HS-5 (cell line): Measurements from ENCODE around the gene RERE.
"Not testable (repeated sequence)": the region's sequence is repeated elsewhere in the genome, so short reads cannot be mapped to it uniquely, and the experiment has no call there.

ENCODE experiments used
- DNase-seq: peaks from one replicate; pipeline ENCODE4 v3.0.0-alpha.2; 2012; ENCODE audit warnings: low read depth

The RERE gene

GRCh38 chr1:8841395-8841794 is 24.0 kb upstream of the RERE start:
- no peak for DNase-seq

- DNase-seq = no peak
Observed at GRCh38 chr1:8839990-8840389, 22.6 kb upstream of the RERE start.

- DNase-seq = no peak
Observed at GRCh38 chr1:8835941-8836643, 18.7 kb upstream of the RERE start.

GRCh38 chr1:8831340-8831739 is 13.9 kb upstream of the RERE start:
- no peak for DNase-seq

- DNase-seq = not testable (repeated sequence)
Observed at GRCh38 chr1:8830732-8831131, 13.3 kb upstream of the RERE start.

GRCh38 chr1:8825985-8826481 is 8.6 kb upstream of the RERE start:
- peak; percentile 90 for DNase-seq

- DNase-seq = no peak
Observed at GRCh38 chr1:8823295-8823664, 5.8 kb upstream of the RERE start.

- DNase-seq = peak; percentile 98
Observed at GRCh38 chr1:8822373-8823294, 5.2 kb upstream of the RERE start.

GRCh38 chr1:8821084-8821483 is 3.6 kb upstream of the RERE start:
- DNase-seq = no peak

GRCh38 chr1:8818789-8819188 is 1.3 kb upstream of the RERE start:
- DNase-seq = not testable (repeated sequence)

- DNase-seq = peak; percentile 84
Observed at GRCh38 chr1:8818325-8818775, 910 bp upstream of the RERE start.

- no peak for DNase-seq
Observed at GRCh38 chr1:8816831-8817411, 519 bp downstream of the RERE start.

GRCh38 chr1:8816264-8816663 is 1.2 kb downstream of the RERE start:
- DNase-seq = no peak

- no peak for DNase-seq
Observed at GRCh38 chr1:8815582-8816151, 1.8 kb downstream of the RERE start.

- no peak for DNase-seq
Observed at GRCh38 chr1:8814865-8815264, 2.6 kb downstream of the RERE start.

GRCh38 chr1:8813991-8814390 is 3.4 kb downstream of the RERE start:
- DNase-seq = no peak

GRCh38 chr1:8813016-8813763 is 4.2 kb downstream of the RERE start:
- no peak for DNase-seq

GRCh38 chr1:8812081-8812480 is 5.4 kb downstream of the RERE start:
- no peak for DNase-seq

- DNase-seq = no peak
Observed at GRCh38 chr1:8810987-8811386, 6.5 kb downstream of the RERE start.

GRCh38 chr1:8809342-8809736 is 8.1 kb downstream of the RERE start:
- no peak for DNase-seq

GRCh38 chr1:8807004-8807403 is 10.4 kb downstream of the RERE start:
- no peak for DNase-seq

- DNase-seq = no peak
Observed at GRCh38 chr1:8800416-8800815, 17.0 kb downstream of the RERE start.
